ENCODE measurements around the gene PRDX5.

DNA sequence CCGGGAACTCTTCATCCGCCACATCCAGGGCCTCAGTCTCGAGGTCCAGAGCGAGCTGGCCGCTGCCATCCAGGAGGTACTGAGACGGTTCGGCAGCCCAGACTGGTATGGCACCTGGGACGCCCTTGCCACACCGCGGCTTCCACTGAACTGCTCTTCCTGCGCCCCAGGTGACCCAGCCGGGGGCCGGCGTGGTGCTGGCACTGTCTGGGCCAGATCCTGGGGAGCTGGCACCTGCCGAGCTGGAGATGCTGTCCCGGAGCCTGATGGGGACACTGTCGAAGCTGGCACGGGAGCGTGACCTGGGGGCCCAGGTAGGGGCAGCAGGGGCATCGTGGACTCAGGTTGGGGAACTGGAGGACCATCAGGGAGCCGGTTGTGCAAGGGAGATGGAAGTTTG lies 23.5 kb downstream of the PRDX5 start:
- TF ChIP-seq, protein P1, sequence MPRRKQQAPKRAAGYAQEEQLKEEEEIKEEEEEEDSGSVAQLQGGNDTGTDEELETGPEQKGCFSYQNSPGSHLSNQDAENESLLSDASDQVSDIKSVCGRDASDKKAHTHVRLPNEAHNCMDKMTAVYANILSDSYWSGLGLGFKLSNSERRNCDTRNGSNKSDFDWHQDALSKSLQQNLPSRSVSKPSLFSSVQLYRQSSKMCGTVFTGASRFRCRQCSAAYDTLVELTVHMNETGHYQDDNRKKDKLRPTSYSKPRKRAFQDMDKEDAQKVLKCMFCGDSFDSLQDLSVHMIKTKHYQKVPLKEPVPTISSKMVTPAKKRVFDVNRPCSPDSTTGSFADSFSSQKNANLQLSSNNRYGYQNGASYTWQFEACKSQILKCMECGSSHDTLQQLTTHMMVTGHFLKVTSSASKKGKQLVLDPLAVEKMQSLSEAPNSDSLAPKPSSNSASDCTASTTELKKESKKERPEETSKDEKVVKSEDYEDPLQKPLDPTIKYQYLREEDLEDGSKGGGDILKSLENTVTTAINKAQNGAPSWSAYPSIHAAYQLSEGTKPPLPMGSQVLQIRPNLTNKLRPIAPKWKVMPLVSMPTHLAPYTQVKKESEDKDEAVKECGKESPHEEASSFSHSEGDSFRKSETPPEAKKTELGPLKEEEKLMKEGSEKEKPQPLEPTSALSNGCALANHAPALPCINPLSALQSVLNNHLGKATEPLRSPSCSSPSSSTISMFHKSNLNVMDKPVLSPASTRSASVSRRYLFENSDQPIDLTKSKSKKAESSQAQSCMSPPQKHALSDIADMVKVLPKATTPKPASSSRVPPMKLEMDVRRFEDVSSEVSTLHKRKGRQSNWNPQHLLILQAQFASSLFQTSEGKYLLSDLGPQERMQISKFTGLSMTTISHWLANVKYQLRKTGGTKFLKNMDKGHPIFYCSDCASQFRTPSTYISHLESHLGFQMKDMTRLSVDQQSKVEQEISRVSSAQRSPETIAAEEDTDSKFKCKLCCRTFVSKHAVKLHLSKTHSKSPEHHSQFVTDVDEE (CRISPR knock-in tag; IDR thresholded peaks at IDR 0.05), result no peak
- TF ChIP-seq ISL1 (CRISPR knock-in tag; IDR thresholded peaks at IDR 0.05), result no peak
- TF ChIP-seq TCF4 (CRISPR knock-in tag; IDR thresholded peaks at IDR 0.05; ENCODE audit: borderline replicate concordance), result no peak
- TF ChIP-seq ZNF70 (CRISPR knock-in tag; IDR thresholded peaks at IDR 0.05), result no peak

Data from SK-N-SH treated with all-trans-retinoic acid at 6 μM for 48 hours (cell line).